GM19099 (cell line): ENCODE data around the gene ZNF668.

Source experiments
- POLR2A ChIP-seq: IDR thresholded peaks from 3 replicates; pipeline ENCODE4 v1.6.1; 2011; ENCODE audit warnings: low read depth; ENCODE audit not compliant: insufficient read length; ENCODE audit errors: extremely low read depth

The ZNF668 gene

DNA sequence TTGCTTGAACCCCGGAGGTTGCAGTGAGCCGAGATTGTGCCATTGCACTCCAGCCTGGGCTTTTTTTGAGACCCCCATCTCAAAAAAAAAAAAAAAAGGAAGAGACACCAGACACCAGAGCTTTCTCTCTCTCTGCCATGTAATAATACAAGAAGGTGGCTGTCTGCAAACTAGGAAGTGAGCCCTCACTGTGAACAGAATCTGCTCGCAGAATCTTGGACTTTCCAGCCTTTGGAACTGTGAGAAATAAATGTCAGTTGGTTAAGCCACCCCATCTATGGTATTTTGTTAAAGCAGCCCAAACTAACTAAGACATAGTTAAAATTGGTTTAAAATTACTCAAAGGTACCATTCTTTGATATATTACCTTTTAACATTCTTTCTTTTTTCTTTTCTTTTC lies 53.5 kb downstream of the ZNF668 start:
- no peak for TF ChIP-seq POLR2A

DNA sequence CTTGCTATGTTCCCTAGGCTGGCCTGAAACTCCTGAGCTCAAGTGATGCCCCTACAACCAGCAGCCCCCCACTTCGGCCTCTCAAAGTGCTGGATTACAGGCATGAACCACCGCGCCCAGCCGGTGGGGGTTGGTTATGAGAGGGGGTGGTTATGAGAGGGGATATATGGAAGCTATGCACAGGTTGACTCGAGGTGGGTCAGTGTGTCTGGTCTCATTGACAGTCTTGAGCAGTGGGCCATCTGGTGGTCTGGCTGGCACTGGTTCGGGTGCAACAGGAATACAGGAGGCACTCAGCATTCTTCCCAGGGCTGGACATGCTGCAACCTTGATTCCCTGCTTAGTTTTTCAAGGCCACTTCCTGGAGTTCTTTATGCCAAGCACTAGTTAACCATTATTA lies 58.0 kb downstream of the ZNF668 start:
- no peak for TF ChIP-seq POLR2A
